Body of pancreas (tissue), 4 donors: Measurements from ENCODE around the gene C15orf61. TPM values are rescaled to one million over a fixed set of nuclear protein-coding genes. Genes with fewer than 3 reads are reported as not detected.

Experiments
- ATAC-seq: fragments of 150-250 bp; one replicate; pipeline ENCODE4 v1.9.1; 2016
- DNase-seq, 4 donors: peaks; one replicate each; pipeline ENCODE4 v3.0.0-alpha.2; 2019
- H3K27ac ChIP-seq, 4 donors: fragments of 200-600 bp; sonication (generic); 1 replicate in 3 of 4; 2 replicates in 1 of 4; pipeline versions ENCODE4 v1.5.1 to v1.6.1; 2016 to 2019; ENCODE audit warnings: mild to moderate bottlenecking in 1 of 4, mixed read lengths in 1 of 4, moderate library complexity in 1 of 4
- H3K27me3 ChIP-seq, 2 donors: fragments of 200-600 bp; sonication (generic); one replicate each; pipeline ENCODE4 v1.6.0; 2016; ENCODE audit warnings: mild to moderate bottlenecking in 1 of 2
- H3K36me3 ChIP-seq, 2 donors: fragments of 200-600 bp; sonication (generic); replicated peaks in 1 of 2; 2 replicates each; pipeline ENCODE4 v1.5.1; 2016; ENCODE audit warnings: low read depth in 2 of 2; ENCODE audit not compliant: insufficient read depth in 1 of 2
- H3K4me1 ChIP-seq: fragments of 200-600 bp; sonication (generic); one replicate; pipeline ENCODE4 v1.6.0; 2016
- H3K4me3 ChIP-seq, 2 donors: fragments of 200-600 bp; sonication (generic); 1 replicate in 1 of 2; 2 replicates in 1 of 2; pipeline ENCODE4 v1.5.1; 2016 to 2019
- H3K9me3 ChIP-seq, 3 donors: fragments of 200-600 bp; sonication (generic); 1 replicate in 2 of 3; 2 replicates in 1 of 3; pipeline ENCODE4 v1.5.1; 2016
- CTCF ChIP-seq, 7 experiments: fragments of 450-650 bp in 4 of 7; fragments of 200-600 bp in 3 of 7; sonication (generic) in 3 of 7; IDR thresholded peaks; one replicate each; pipeline ENCODE4 v1.5.1; 2016 to 2019; ENCODE audit warnings: antibody characterized with exemption in 7 of 7
- POLR2A ChIP-seq, 3 donors: fragments of 450-650 bp; IDR thresholded peaks; one replicate each; pipeline ENCODE4 v1.6.1; 2016; ENCODE audit warnings: antibody characterized with exemption in 3 of 3, mild to moderate bottlenecking in 2 of 3
- WGBS, 2 donors: methylation state at CpG; one replicate each; pipeline ENCODE4 v1.1.5; 2017; 5-methylcytosine and 5-hydroxymethylcytosine counted together
- intact Hi-C: fragments of 100-400 bp; cut with DNase I; formaldehyde crosslinking; loops from one replicate; pipeline ENCODE4 v1.15.1; 2023
- total RNA-seq, 2 donors: library from RNA; depleted of rRNA; stranded (reverse); fragments of >200 nt; gene quantifications; one replicate each; pipeline ENCODE4 v1.1.0, GENCODE V29; 2016

C15orf61 gene
- total RNA-seq, 2 donors from 2014 or later = 0.78 to 5.6 TPM

DNA sequence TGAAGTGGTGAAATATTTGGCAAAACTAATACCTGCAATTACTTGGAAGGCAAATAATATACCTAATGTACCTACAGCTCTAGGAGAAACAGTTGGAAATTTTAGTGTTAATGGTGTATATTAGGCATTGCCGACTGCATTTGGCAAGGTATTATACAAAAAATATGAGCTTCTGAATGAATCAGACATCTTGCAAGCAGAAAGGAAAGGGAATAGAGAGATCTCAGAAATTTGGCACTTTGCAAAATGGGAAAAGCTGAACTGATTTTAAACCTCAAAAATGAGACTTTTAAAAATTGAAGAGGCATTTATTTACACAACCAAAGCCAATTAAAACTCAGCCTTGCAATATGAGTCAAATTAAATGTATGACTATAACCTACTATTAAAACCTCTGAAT is 40.2 kb upstream of the C15orf61 start:
- intact Hi-C loops = no loop called here
- Histone ChIP-seq H3K36me3 (no peaks in the 10 kb centered on the region), H3K9me3 (no peaks in the 10 kb centered on the region), H3K27ac (no peak overlapping the region), H3K4me3 (no peak overlapping the region), H3K27me3 (no peaks in the 10 kb centered on the region), H3K4me1 (no peaks in the 10 kb centered on the region)
- TF ChIP-seq POLR2A (IDR thresholded peaks at IDR 0.05) (no peak), CTCF (IDR thresholded peaks at IDR 0.05) (no peak)
- WGBS, 2 donors = 66 to 68% methylated on average over 1 of the region's 1 CpG
- DNase-seq = no peak
- no peak for ATAC-seq

GRCh38 chr15:67481680-67482079 is 39.3 kb upstream of the C15orf61 start:
- TF ChIP-seq CTCF (IDR thresholded peaks at IDR 0.05) (no peak), POLR2A (IDR thresholded peaks at IDR 0.05) (no peak)
- no peak overlapping the region for H3K27ac ChIP-seq
- no peak overlapping the region for H3K4me3 ChIP-seq
- 87 to 98% methylated on average over 2 of the region's 2 CpGs for WGBS, 2 donors
- intact Hi-C loops = no loop called here
- no peaks in the 10 kb centered on the region for H3K9me3 ChIP-seq
- H3K36me3 ChIP-seq = no peaks in the 10 kb centered on the region
- no peaks in the 10 kb centered on the region for H3K27me3 ChIP-seq
- H3K4me1 ChIP-seq = no peaks in the 10 kb centered on the region
- DNase-seq = no peak
- ATAC-seq = no peak

GRCh38 chr15:67495585-67495984 is 25.3 kb upstream of the C15orf61 start:
- TF ChIP-seq POLR2A (IDR thresholded peaks at IDR 0.05) (no peak), CTCF (IDR thresholded peaks at IDR 0.05) (no peak)
- intact Hi-C loops = no loop called here

DNA sequence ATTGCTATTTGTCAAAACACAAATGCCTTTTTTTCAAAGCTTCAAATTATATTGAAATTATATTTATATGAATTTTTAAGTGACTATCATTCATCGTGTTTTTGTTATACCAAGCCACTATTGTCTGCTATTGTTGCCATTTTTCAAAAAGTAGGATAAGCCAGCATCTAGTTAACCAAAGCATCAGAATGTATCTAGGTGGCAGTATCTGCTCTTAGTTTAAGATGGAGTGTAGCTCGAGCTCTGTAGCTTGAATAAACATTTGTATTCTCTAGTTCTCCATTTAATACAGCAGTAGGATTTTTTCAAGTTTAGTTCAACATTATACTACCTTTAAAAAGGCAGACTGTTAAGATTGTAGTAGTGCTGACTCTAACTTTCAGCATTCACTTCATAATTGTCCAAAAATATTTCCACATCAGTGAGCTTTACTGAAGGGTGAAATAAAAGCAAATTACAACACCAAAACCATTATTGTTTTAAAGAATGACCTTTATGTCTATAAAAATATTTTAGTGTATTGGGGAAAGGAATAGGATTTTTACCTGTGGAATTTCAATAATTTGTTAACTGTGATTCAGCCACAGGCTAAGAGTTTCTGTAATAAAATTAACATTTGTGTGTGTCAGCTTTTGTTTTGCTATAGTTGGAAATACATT is 19.6 kb upstream of the C15orf61 start:
- ATAC-seq (peak; percentile 45), DNase-seq (no peak)
- H3K4me3 ChIP-seq = no peak overlapping the region
- no peaks in the 10 kb centered on the region for H3K9me3 ChIP-seq
- H3K27me3 ChIP-seq = no peaks in the 10 kb centered on the region
- TF ChIP-seq POLR2A (IDR thresholded peaks at IDR 0.05) = no peak
- TF ChIP-seq CTCF (IDR thresholded peaks at IDR 0.05) = peak in 5 of 7 experiments; percentile 11 to 48 (median 28)
- 11% methylated on average over 2 of the region's 2 CpGs for WGBS, 2 donors
- H3K27ac ChIP-seq = no peak overlapping the region
- H3K4me1 ChIP-seq = no peaks in the 10 kb centered on the region
- H3K36me3 ChIP-seq = no peaks in the 10 kb centered on the region
- intact Hi-C loops = no loop called here

More at GRCh38 chr15:67495585-67495984, 25.3 kb upstream of the C15orf61 start:
- 95 to 100% methylated on average over 1 of the region's 1 CpG for WGBS, 2 donors
- H3K27ac ChIP-seq = no peak overlapping the region
- H3K27me3 ChIP-seq = no peaks in the 10 kb centered on the region
- no peak for DNase-seq
- H3K4me3 ChIP-seq = no peak overlapping the region
- no peaks in the 10 kb centered on the region for H3K4me1 ChIP-seq
- no peak for ATAC-seq
- H3K36me3 ChIP-seq = no peaks in the 10 kb centered on the region
- no peaks in the 10 kb centered on the region for H3K9me3 ChIP-seq

DNA sequence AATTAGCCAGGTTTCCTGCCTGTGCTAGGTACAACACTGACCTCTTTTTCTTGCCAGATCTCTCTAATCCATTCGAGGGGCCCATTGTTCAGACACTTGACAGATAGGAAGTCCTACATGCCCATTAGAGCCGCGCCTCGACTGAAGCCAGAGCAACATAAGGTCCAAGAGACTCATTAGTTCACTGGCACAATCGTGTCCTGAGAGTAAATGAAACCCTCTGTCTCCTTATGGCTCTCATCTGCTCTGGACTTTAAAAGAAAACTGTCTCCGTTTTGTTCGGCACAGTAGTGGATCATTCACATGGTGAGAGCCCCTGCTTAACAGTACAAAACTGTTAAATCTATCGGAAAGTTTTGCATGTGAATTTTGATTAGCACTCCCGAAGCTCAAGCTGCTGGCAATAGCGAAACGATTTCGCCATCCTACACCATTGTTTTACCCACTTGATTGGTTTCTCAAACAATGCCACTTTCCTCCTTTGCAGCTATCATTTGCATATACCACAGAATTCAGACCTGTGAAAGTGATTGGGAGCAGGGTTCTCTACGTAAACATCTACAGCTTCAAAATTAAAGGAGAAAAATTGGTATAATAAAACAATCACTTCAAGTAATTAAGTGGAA is 19.0 kb upstream of the C15orf61 start:
- Histone ChIP-seq H3K4me3 (no peak overlapping the region), H3K36me3 (no peaks in the 10 kb centered on the region), H3K4me1 (no peaks in the 10 kb centered on the region), H3K27ac (no peak overlapping the region), H3K27me3 (no peaks in the 10 kb centered on the region), H3K9me3 (no peaks in the 10 kb centered on the region)
- no peak for ATAC-seq
- TF ChIP-seq CTCF (IDR thresholded peaks at IDR 0.05) (no peak), POLR2A (IDR thresholded peaks at IDR 0.05) (no peak)
- 47 to 50% methylated on average over 13 of the region's 13 CpGs for WGBS, 2 donors
- intact Hi-C loops = no loop called here
- peak in 1 of 4 donors; percentile 7 for DNase-seq
